ENCODE measurements around the gene GBX1.

- TF ChIP-seq POLR2AphosphoS5 (IDR thresholded peaks at IDR 0.05) = no peak
- TF ChIP-seq CTCF (IDR thresholded peaks at IDR 0.05) = no peak
- TF ChIP-seq POLR2A (IDR thresholded peaks at IDR 0.05) = no peak
These were observed 45.9 kb downstream of the GBX1 start for GRCh38 chr7:151121380-151122170.

All from breast epithelium (tissue), 3 donors.